K562 (cell line): Measurements from ENCODE around the gene FLT1. TPM values are rescaled to one million over a fixed set of nuclear protein-coding genes. Genes with fewer than 3 reads are reported as not detected.
A peak's percentile ranks its signal among the peaks of the same experiment; 100 is the strongest.

Experiments used
- CBFB ChIP-seq: sonication (generic); formaldehyde crosslinking; IDR thresholded peaks from 2 replicates; pipeline ENCODE4 v1.4.0; 2020; ENCODE audit warnings: mild to moderate bottlenecking, missing genetic modification reagents
- DPF2 ChIP-seq: fragments of 450-650 bp; IDR thresholded peaks from 2 replicates; pipeline ENCODE4 v1.6.1; 2016
- FOS ChIP-seq: IDR thresholded peaks from 3 replicates; pipeline ENCODE4 v1.6.1; 2011; ENCODE audit not compliant: insufficient read length; ENCODE audit errors: extremely low read depth
- IRF9 ChIP-seq: fragments of 450-650 bp; IDR thresholded peaks from 2 replicates; pipeline ENCODE4 v1.6.1; 2016; ENCODE audit warnings: missing biosample characterization, missing genetic modification characterization
- NRF1 ChIP-seq, 2 experiments: fragments of 450-650 bp; IDR thresholded peaks in 1 of 2; conservative IDR thresholded peaks in 1 of 2; 2 replicates each; pipeline ENCODE4 v1.6.1; 2014; ENCODE audit warnings: mild to moderate bottlenecking in 2 of 2
- RBBP5 ChIP-seq: fragments of 200-600 bp; sonication (generic); IDR thresholded peaks from 2 replicates; pipeline ENCODE4 v1.6.1; 2012; ENCODE audit warnings: borderline replicate concordance, mild to moderate bottlenecking, low read length, control low read depth, inconsistent platforms; ENCODE audit not compliant: insufficient read depth, poor library complexity, severe bottlenecking
- RBM25 ChIP-seq: fragments of 200-400 bp; formaldehyde crosslinking; IDR thresholded peaks from 2 replicates; pipeline ENCODE4 v1.6.1; 2018; ENCODE audit warnings: low read length, low read depth, moderate library complexity; ENCODE audit not compliant: severe bottlenecking
- RCOR1 ChIP-seq, 2 experiments: IDR thresholded peaks; 2 replicates each; pipeline ENCODE4 v1.6.1; 2012; ENCODE audit warnings: low read depth in 2 of 2, low read length in 2 of 2, borderline replicate concordance in 1 of 2, improper control_type of control experiment in 1 of 2
- TAL1 ChIP-seq: fragments of 450-650 bp; IDR thresholded peaks from 2 replicates; pipeline ENCODE4 v1.6.1; 2016; ENCODE audit warnings: mild to moderate bottlenecking
- TEAD1 ChIP-seq, 2 experiments: fragments of 450-650 bp in 1 of 2; sonication (generic) in 1 of 2; formaldehyde crosslinking; IDR thresholded peaks; 2 replicates each; pipeline versions ENCODE4 v1.4.0 to v1.8.0; 2020 to 2022; ENCODE audit warnings: mild to moderate bottlenecking in 2 of 2, missing genetic modification reagents in 1 of 2
- U2AF2 ChIP-seq: fragments of 200-400 bp; formaldehyde crosslinking; optimal IDR thresholded peaks from 2 replicates; pipeline ENCODE3; 2017; ENCODE audit warnings: low read depth, mild to moderate bottlenecking, low read length
- UBTF ChIP-seq, 2 experiments: IDR thresholded peaks; 2 replicates each; pipeline ENCODE4 v1.6.1; 2012; ENCODE audit warnings: improper control_type of control experiment in 2 of 2, low read depth in 2 of 2, low read length in 2 of 2, borderline replicate concordance in 1 of 2
- USF2 ChIP-seq: sonication (generic); formaldehyde crosslinking; IDR thresholded peaks from 2 replicates; pipeline ENCODE4 v1.5.0; 2020; ENCODE audit warnings: missing genetic modification reagents
- ZBTB26 ChIP-seq: fragments of 450-650 bp; formaldehyde crosslinking; IDR thresholded peaks from 2 replicates; pipeline ENCODE4 v1.4.0; 2022; ENCODE audit warnings: missing genetic modification characterization
- ZFP91 ChIP-seq: sonication (generic); formaldehyde crosslinking; IDR thresholded peaks from 2 replicates; pipeline ENCODE4 v1.8.0; 2022; ENCODE audit warnings: mild to moderate bottlenecking, missing genetic modification reagents
- ZFPM2 ChIP-seq: fragments of 250-450 bp; sonication (Bioruptor Pico); IDR thresholded peaks from 2 replicates; pipeline ENCODE4 v1.5.1; 2022; ENCODE audit warnings: mild to moderate bottlenecking
- ZNF175 ChIP-seq: fragments of 200-800 bp; sonication (Bioruptor generic); IDR thresholded peaks from 2 replicates; pipeline ENCODE4 v1.6.1; 2016; ENCODE audit warnings: low read depth, mild to moderate bottlenecking, missing genetic modification characterization, missing compliant biosample characterization
- ZNF41 ChIP-seq: fragments of 250-450 bp; sonication (Bioruptor Pico); conservative IDR thresholded peaks from 2 replicates; pipeline ENCODE4 v1.4.0; 2020; ENCODE audit warnings: mild to moderate bottlenecking
- ZNF75A ChIP-seq: fragments of 450-650 bp; formaldehyde crosslinking; IDR thresholded peaks from 2 replicates; pipeline ENCODE4 v1.4.0; 2020; ENCODE audit warnings: mild to moderate bottlenecking
- ZNF77 ChIP-seq: fragments of 250-450 bp; sonication (Bioruptor Pico); IDR thresholded peaks from 2 replicates; pipeline ENCODE4 v1.5.0; 2020
- ZNF785 ChIP-seq: fragments of 250-450 bp; sonication (Bioruptor Pico); IDR thresholded peaks from 2 replicates; pipeline ENCODE4 v1.4.0; 2020; ENCODE audit warnings: mild to moderate bottlenecking
- ZNF79 ChIP-seq: fragments of 250-450 bp; sonication (Bioruptor Pico); IDR thresholded peaks from 2 replicates; pipeline ENCODE4 v1.4.0; 2020; ENCODE audit warnings: low read depth, mild to moderate bottlenecking, moderate library complexity
- polyA plus RNA-seq, 8 experiments: library from polyadenylated mRNA; depleted of rRNA in 4 of 8; stranded (reverse) in 5 of 8; unstranded in 3 of 8; fragments of >200 nt; fragmentation: Nextera tagmentation in 2 of 8; fragmentation: Illumina TruSeq in 1 of 8; extraction: Ambion mirVana in 2 of 8; extraction: Trizol in 1 of 8; gene quantifications; 2 replicates each; pipeline versions ENCODE4 v1.2.1 to v1.2.3, GENCODE V29; 2011 to 2014; ENCODE audit warnings: inconsistent platforms in 1 of 8, missing spikeins in 1 of 8
- total RNA-seq, 7 experiments: library from RNA; depleted of rRNA in 6 of 7; stranded (reverse); fragments of >200 nt in 6 of 7; fragmentation: Illumina TruSeq in 2 of 7; extraction: Trizol in 2 of 7; gene quantifications; 2 replicates each; pipeline versions ENCODE4 v1.2.1 to v1.2.3, GENCODE V29; 2011 to 2021; ENCODE audit warnings: low replicate concordance in 1 of 7

FLT1 gene
- total and polyA plus RNA-seq, 9 of the 15 experiments (the other 6 are each of a cell fraction or from before 2014, with no cell fraction given), result 0.01 to 2.0 (median 0.22) TPM

- TF ChIP-seq USF2 (CRISPR knock-in tag) (no peak), ZFP91 (CRISPR knock-in tag) (no peak), DPF2 (peak; percentile 81), NRF1 (conservative IDR thresholded peaks at IDR 0.05 in 1 of 2, IDR thresholded peaks at IDR 0.05 in 1 of 2) (peak; percentile 75 to 76), ZFPM2 (CRISPR knock-in tag) (no peak), UBTF (IDR thresholded peaks at IDR 0.05; ENCODE audit: borderline replicate concordance in 1 of 2, low read depth in 2 of 2, low read length in 2 of 2) (peak; percentile 91 to 96), ZNF77 (CRISPR knock-in tag) (no peak), ZNF785 (CRISPR knock-in tag) (no peak), ZBTB26 (CRISPR knock-in tag) (no peak), RCOR1 (IDR thresholded peaks at IDR 0.05; ENCODE audit: borderline replicate concordance in 1 of 2, low read depth in 2 of 2, low read length in 2 of 2) (no peak), RBBP5 (peak; percentile 61), ZNF175 (CRISPR knock-in tag) (no peak), ZNF79 (CRISPR knock-in tag) (no peak), TAL1 (peak; percentile 86), ZNF75A (no peak), ZNF41 (no peak), CBFB (no peak), RBM25 (no peak), TEAD1 (CRISPR knock-in tag; IDR thresholded peaks at IDR 0.05) (no peak), IRF9 (tag) (no peak), U2AF2 (no peak), FOS (no peak)
These were observed 37.6 kb upstream of the FLT1 start (continued) for GRCh38 chr13:28532388-28533124.
